Measurements from ENCODE around the gene CNTNAP2.

CNTNAP2 gene

DNA sequence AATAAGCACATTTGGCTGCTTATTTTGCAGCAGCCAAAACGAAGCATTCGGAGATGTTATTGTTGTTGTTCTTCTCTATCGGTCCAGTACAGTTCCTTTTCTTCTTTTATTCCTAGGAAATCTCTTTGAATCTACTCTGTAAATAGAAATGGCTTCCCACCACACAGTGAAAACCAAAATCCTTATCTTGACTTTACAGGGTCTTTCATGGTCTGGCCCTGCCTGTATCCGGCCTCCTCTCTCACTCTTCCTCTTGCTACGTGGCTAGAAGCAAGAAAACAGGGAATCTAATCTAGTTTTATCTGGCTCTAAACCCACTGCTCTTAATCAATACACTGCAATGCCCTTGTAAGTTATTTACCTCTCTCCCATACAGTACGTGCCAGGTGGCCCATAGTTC is 1547.9 kb downstream of the CNTNAP2 start:
- no peak overlapping the region for H2AFZ ChIP-seq (ENCODE audit: low read depth, low read length, severe bottlenecking)
- H3K4me3 ChIP-seq (ENCODE audit: insufficient read depth, low read length, poor library complexity, severe bottlenecking): no peak overlapping the region
- no peak overlapping the region for H3K27ac ChIP-seq (ENCODE audit: low read depth, low read length)
- no peak overlapping the region for H3K4me2 ChIP-seq (ENCODE audit: low read depth, low read length, poor library complexity, severe bottlenecking)
- no peaks in the 10 kb centered on the region for H3K27me3 ChIP-seq (ENCODE audit: low read length)
- H3F3A ChIP-seq (ENCODE audit: insufficient read depth): no peaks in the 10 kb centered on the region
- H3K36me3 ChIP-seq (ENCODE audit: low read length): no peaks in the 10 kb centered on the region
- no peaks in the 10 kb centered on the region for H3K9me2 ChIP-seq (replicated peaks; ENCODE audit: insufficient read depth, low read length)
- H3K79me2 ChIP-seq (ENCODE audit: insufficient read depth, low read length): no peaks in the 10 kb centered on the region
- TF ChIP-seq EZH2phosphoT487 (conservative IDR thresholded peaks at IDR 0.05; ENCODE audit: low read length): no peak
- TF ChIP-seq, protein P1, sequence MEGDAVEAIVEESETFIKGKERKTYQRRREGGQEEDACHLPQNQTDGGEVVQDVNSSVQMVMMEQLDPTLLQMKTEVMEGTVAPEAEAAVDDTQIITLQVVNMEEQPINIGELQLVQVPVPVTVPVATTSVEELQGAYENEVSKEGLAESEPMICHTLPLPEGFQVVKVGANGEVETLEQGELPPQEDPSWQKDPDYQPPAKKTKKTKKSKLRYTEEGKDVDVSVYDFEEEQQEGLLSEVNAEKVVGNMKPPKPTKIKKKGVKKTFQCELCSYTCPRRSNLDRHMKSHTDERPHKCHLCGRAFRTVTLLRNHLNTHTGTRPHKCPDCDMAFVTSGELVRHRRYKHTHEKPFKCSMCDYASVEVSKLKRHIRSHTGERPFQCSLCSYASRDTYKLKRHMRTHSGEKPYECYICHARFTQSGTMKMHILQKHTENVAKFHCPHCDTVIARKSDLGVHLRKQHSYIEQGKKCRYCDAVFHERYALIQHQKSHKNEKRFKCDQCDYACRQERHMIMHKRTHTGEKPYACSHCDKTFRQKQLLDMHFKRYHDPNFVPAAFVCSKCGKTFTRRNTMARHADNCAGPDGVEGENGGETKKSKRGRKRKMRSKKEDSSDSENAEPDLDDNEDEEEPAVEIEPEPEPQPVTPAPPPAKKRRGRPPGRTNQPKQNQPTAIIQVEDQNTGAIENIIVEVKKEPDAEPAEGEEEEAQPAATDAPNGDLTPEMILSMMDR (IDR thresholded peaks at IDR 0.05; ENCODE audit: insufficient read depth, low read length, poor library complexity, severe bottlenecking): no peak
- H3K9me3 ChIP-seq (ENCODE audit: insufficient read depth, low read length): no peaks in the 10 kb centered on the region
- no peak overlapping the region for H3K9ac ChIP-seq (ENCODE audit: low read length)
- no peaks in the 10 kb centered on the region for H4K20me1 ChIP-seq (ENCODE audit: low read depth, low read length)

DNA sequence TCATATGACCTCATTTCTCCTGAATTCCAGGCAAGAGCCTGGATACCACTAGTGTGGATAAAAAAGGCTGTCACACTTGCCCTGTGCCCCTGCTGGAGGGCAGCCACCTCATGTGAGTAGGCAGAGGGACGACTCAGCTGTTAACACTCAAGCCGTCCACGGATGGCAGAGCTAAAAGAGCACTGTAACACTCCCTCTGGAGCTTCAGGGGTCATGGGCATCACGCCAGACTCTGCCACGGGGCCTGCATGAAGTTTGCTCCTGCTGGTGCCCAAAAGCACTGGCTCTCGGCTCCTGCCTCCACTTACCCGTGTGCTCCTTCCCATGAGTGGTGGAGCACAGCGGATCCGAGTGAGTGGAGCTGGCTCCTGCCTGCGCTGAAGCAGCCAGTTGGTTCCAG is 1554.2 kb downstream of the CNTNAP2 start:
- H3K36me3 ChIP-seq (ENCODE audit: low read length): no peaks in the 10 kb centered on the region
- TF ChIP-seq EZH2phosphoT487 (conservative IDR thresholded peaks at IDR 0.05; ENCODE audit: low read length): no peak
- H4K20me1 ChIP-seq (ENCODE audit: low read depth, low read length): no peaks in the 10 kb centered on the region
- no peaks in the 10 kb centered on the region for H3K9me3 ChIP-seq (ENCODE audit: insufficient read depth, low read length)
- H3F3A ChIP-seq (ENCODE audit: insufficient read depth): no peaks in the 10 kb centered on the region
- H3K4me3 ChIP-seq (ENCODE audit: insufficient read depth, low read length, poor library complexity, severe bottlenecking): no peak overlapping the region
- H3K9me2 ChIP-seq (replicated peaks; ENCODE audit: insufficient read depth, low read length): no peaks in the 10 kb centered on the region
- no peak overlapping the region for H3K9ac ChIP-seq (ENCODE audit: low read length)
- no peak overlapping the region for H3K4me2 ChIP-seq (ENCODE audit: low read depth, low read length, poor library complexity, severe bottlenecking)
- no peak overlapping the region for H3K27ac ChIP-seq (ENCODE audit: low read depth, low read length)
- H3K27me3 ChIP-seq (ENCODE audit: low read length): no peaks in the 10 kb centered on the region
- H3K79me2 ChIP-seq (ENCODE audit: insufficient read depth, low read length): no peaks in the 10 kb centered on the region
- no peak overlapping the region for H2AFZ ChIP-seq (ENCODE audit: low read depth, low read length, severe bottlenecking)

DNA sequence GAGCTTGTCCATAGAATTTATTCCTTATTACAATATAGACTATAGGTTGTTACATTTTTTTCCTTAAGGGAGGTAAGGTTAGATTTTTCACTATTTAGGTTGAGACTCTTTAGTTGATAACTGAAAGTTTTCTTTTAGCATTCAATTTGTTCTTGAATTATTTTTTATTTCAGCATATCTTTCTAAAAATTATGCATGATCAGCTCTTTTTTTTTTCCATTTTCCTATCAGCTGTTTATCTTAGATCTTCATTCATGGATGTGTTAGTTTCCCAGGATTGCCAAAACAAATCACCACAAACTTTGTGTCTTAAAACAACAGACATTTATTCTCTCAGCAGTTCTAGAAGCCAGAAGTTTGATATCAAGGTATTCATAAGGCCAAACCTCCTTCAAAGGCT is 1558.1 kb downstream of the CNTNAP2 start:
- no peaks in the 10 kb centered on the region for H3F3A ChIP-seq (ENCODE audit: insufficient read depth)
- no peak overlapping the region for H3K4me2 ChIP-seq (ENCODE audit: low read depth, low read length, poor library complexity, severe bottlenecking)
- H4K20me1 ChIP-seq (ENCODE audit: low read depth, low read length): no peaks in the 10 kb centered on the region
- H3K27ac ChIP-seq (ENCODE audit: low read depth, low read length): no peak overlapping the region
- H3K27me3 ChIP-seq (ENCODE audit: low read length): no peaks in the 10 kb centered on the region
- H3K36me3 ChIP-seq (ENCODE audit: low read length): no peaks in the 10 kb centered on the region
- H3K79me2 ChIP-seq (ENCODE audit: insufficient read depth, low read length): no peaks in the 10 kb centered on the region
- no peak overlapping the region for H3K9ac ChIP-seq (ENCODE audit: low read length)
- no peaks in the 10 kb centered on the region for H3K9me3 ChIP-seq (ENCODE audit: insufficient read depth, low read length)
- TF ChIP-seq, protein P1 (IDR thresholded peaks at IDR 0.05; ENCODE audit: insufficient read depth, low read length, poor library complexity, severe bottlenecking): no peak
- no peak for TF ChIP-seq EZH2phosphoT487 (conservative IDR thresholded peaks at IDR 0.05; ENCODE audit: low read length)
- H3K9me2 ChIP-seq (replicated peaks; ENCODE audit: insufficient read depth, low read length): no peaks in the 10 kb centered on the region
- H2AFZ ChIP-seq (ENCODE audit: low read depth, low read length, severe bottlenecking): no peak overlapping the region
- no peak overlapping the region for H3K4me3 ChIP-seq (ENCODE audit: insufficient read depth, low read length, poor library complexity, severe bottlenecking)

DNA sequence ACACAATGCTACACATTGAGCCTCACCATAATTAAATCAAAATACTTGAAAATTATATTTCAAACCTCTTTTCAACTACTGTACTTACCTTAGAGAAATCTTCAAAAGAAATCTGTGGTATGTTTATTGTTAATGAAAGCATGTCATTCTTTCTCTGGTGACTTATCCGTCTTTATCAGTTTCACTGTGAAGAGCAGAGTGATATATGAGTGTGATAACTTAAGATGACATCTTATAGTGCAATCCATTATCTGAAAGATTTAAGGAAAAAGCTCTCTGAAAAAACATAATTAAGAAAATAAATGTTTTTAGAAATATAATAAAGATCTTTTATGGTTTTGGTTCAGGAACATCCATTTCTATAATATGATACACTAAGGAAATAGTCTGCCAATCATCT is 1562.3 kb downstream of the CNTNAP2 start:
- TF ChIP-seq, protein P1 (IDR thresholded peaks at IDR 0.05; ENCODE audit: insufficient read depth, low read length, poor library complexity, severe bottlenecking): no peak
- no peak for TF ChIP-seq EZH2phosphoT487 (conservative IDR thresholded peaks at IDR 0.05; ENCODE audit: low read length)
- Histone ChIP-seq H3K4me3 (ENCODE audit: insufficient read depth, low read length, poor library complexity, severe bottlenecking) (no peak overlapping the region), H3F3A (ENCODE audit: insufficient read depth) (no peaks in the 10 kb centered on the region), H3K27me3 (ENCODE audit: low read length) (no peaks in the 10 kb centered on the region), H3K9me3 (ENCODE audit: insufficient read depth, low read length) (no peaks in the 10 kb centered on the region), H3K4me2 (ENCODE audit: low read depth, low read length, poor library complexity, severe bottlenecking) (no peak overlapping the region), H3K36me3 (ENCODE audit: low read length) (no peaks in the 10 kb centered on the region), H2AFZ (ENCODE audit: low read depth, low read length, severe bottlenecking) (no peak overlapping the region), H3K27ac (ENCODE audit: low read depth, low read length) (no peak overlapping the region), H3K79me2 (ENCODE audit: insufficient read depth, low read length) (no peaks in the 10 kb centered on the region), H3K9me2 (replicated peaks; ENCODE audit: insufficient read depth, low read length) (no peaks in the 10 kb centered on the region; the same call in 1 of the 2 replicates), H3K9ac (ENCODE audit: low read length) (no peak overlapping the region), H4K20me1 (ENCODE audit: low read depth, low read length) (no peaks in the 10 kb centered on the region)
